Hepatocyte (in vitro differentiated cells): ENCODE data around the gene CSH1.
"Not testable (repeated sequence)": the region's sequence is repeated elsewhere in the genome, so short reads cannot be mapped to it uniquely, and the experiment has no call there.

Experiments
- EZH2 ChIP-seq: fragments of 200-600 bp; sonication (generic); IDR thresholded peaks from 2 replicates; pipeline ENCODE4 v1.6.1; 2016; ENCODE audit warnings: antibody characterized with exemption, mild to moderate bottlenecking, borderline replicate concordance
- EZH2phosphoT487 ChIP-seq: fragments of 200-600 bp; sonication (generic); IDR thresholded peaks from one replicate; pipeline ENCODE4 v1.6.1; 2018; ENCODE audit warnings: antibody characterized with exemption, mild to moderate bottlenecking, low read depth, moderate library complexity; ENCODE audit not compliant: unreplicated experiment, severe bottlenecking
- TF ChIP-seq, protein P1 (sequence below): fragments of 200-600 bp; sonication (generic); IDR thresholded peaks from 2 replicates; pipeline ENCODE4 v1.5.1; 2016; ENCODE audit warnings: antibody characterized with exemption, mild to moderate bottlenecking; ENCODE audit not compliant: poor library complexity

DNA sequence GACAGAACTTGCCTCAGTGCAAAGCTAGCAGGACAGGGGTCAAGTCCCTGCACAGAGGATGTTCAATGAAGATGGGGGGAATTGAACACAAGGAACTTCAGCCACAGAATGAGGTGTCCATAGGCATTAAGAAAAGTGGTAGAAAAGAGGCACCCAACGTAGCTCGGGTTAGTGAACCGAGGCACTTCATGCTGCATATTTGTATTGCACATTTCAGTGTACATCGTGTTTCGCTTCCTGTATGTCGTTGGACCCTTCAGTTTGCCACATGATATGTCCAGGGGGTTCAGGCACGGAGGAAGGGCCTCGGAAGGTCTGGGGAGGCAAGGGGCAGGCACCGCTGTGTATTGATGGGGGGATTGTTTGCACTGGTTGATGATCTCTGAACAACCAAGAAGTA is 18.0 kb downstream of the CSH1 start:
- TF ChIP-seq EZH2phosphoT487, EZH2: not testable (repeated sequence)
- TF ChIP-seq, protein P1, sequence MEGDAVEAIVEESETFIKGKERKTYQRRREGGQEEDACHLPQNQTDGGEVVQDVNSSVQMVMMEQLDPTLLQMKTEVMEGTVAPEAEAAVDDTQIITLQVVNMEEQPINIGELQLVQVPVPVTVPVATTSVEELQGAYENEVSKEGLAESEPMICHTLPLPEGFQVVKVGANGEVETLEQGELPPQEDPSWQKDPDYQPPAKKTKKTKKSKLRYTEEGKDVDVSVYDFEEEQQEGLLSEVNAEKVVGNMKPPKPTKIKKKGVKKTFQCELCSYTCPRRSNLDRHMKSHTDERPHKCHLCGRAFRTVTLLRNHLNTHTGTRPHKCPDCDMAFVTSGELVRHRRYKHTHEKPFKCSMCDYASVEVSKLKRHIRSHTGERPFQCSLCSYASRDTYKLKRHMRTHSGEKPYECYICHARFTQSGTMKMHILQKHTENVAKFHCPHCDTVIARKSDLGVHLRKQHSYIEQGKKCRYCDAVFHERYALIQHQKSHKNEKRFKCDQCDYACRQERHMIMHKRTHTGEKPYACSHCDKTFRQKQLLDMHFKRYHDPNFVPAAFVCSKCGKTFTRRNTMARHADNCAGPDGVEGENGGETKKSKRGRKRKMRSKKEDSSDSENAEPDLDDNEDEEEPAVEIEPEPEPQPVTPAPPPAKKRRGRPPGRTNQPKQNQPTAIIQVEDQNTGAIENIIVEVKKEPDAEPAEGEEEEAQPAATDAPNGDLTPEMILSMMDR: not testable (repeated sequence)
